BLaER1 (cell line): ENCODE results near the gene FCHO1.

ENCODE experiments used
- H3K27ac ChIP-seq: shearing (Covaris generic); formaldehyde crosslinking; 2 replicates; pipeline ENCODE4 v1.8.1; 2022
- H3K27me3 ChIP-seq: shearing (Covaris generic); formaldehyde crosslinking; 2 replicates; pipeline ENCODE4 v1.8.1; 2022
- H3K36me3 ChIP-seq: shearing (Covaris generic); formaldehyde crosslinking; 2 replicates; pipeline ENCODE4 v1.8.1; 2022
- H3K4me1 ChIP-seq: shearing (Covaris generic); formaldehyde crosslinking; 2 replicates; pipeline ENCODE4 v1.8.1; 2022
- H3K4me2 ChIP-seq: shearing (Covaris generic); formaldehyde crosslinking; 2 replicates; pipeline ENCODE4 v1.8.1; 2022
- H3K4me3 ChIP-seq: shearing (Covaris generic); formaldehyde crosslinking; 2 replicates; pipeline ENCODE4 v1.8.1; 2022
- H3K9ac ChIP-seq: shearing (Covaris generic); formaldehyde crosslinking; 2 replicates; pipeline ENCODE4 v1.8.1; 2022
- H3K9me3 ChIP-seq: shearing (Covaris generic); formaldehyde crosslinking; 2 replicates; pipeline ENCODE4 v1.8.1; 2022
- H4K20me1 ChIP-seq: shearing (Covaris generic); formaldehyde crosslinking; 2 replicates; pipeline ENCODE4 v1.8.1; 2022
- Cebpa-rat ChIP-seq: shearing (Covaris generic); IDR thresholded peaks from 2 replicates; pipeline ENCODE4 v1.8.1; 2022

The FCHO1 gene

GRCh38 chr19:17721111-17721628 lies 30.1 kb upstream of the FCHO1 start:
- Histone ChIP-seq H3K4me1 (peaks cover 70% of the 10 kb centered on the region), H4K20me1 (peaks cover 65% of the 10 kb centered on the region), H3K4me3 (peak overlapping the region; percentile 96), H3K9me3 (no peaks in the 10 kb centered on the region), H3K4me2 (peak overlapping the region; percentile 99), H3K9ac (peak overlapping the region; percentile 93), H3K27ac (peak overlapping the region; percentile 91), H3K27me3 (no peaks in the 10 kb centered on the region), H3K36me3 (peaks cover 35% of the 10 kb centered on the region)
- no peak for TF ChIP-seq Cebpa-rat

GRCh38 chr19:17721821-17722220 lies 29.5 kb upstream of the FCHO1 start:
- H3K9me3 ChIP-seq: no peaks in the 10 kb centered on the region
- H3K27me3 ChIP-seq: no peaks in the 10 kb centered on the region
- peak overlapping the region; percentile 91 for H3K27ac ChIP-seq
- peaks cover 41% of the 10 kb centered on the region for H3K36me3 ChIP-seq
- H3K4me1 ChIP-seq: peaks cover 63% of the 10 kb centered on the region
- no peak for TF ChIP-seq Cebpa-rat
- peaks cover 72% of the 10 kb centered on the region for H4K20me1 ChIP-seq
- peak overlapping the region; percentile 99 for H3K4me2 ChIP-seq
- H3K4me3 ChIP-seq: peak overlapping the region; percentile 96
- peak overlapping the region; percentile 93 for H3K9ac ChIP-seq

- Histone ChIP-seq H3K4me1 (peaks cover 54% of the 10 kb centered on the region), H4K20me1 (peaks cover 81% of the 10 kb centered on the region), H3K27me3 (no peaks in the 10 kb centered on the region), H3K9ac (peak overlapping the region; percentile 93; the same call in 1 of the 2 replicates), H3K9me3 (no peaks in the 10 kb centered on the region), H3K4me3 (no peak overlapping the region), H3K27ac (peak overlapping the region; percentile 91), H3K36me3 (peaks cover 51% of the 10 kb centered on the region), H3K4me2 (peak overlapping the region; percentile 99)
- no peak for TF ChIP-seq Cebpa-rat
Observed at GRCh38 chr19:17722655-17723240, 28.5 kb upstream of the FCHO1 start.

- Histone ChIP-seq H3K9ac (no peak overlapping the region; the same call in 1 of the 2 replicates), H3K36me3 (peaks cover 70% of the 10 kb centered on the region), H3K9me3 (no peaks in the 10 kb centered on the region), H3K4me3 (no peak overlapping the region), H3K4me1 (peaks cover 50% of the 10 kb centered on the region), H3K27ac (peak overlapping the region; percentile 64), H4K20me1 (peaks cover 99% of the 10 kb centered on the region), H3K4me2 (0 out of 2 replicates have a peak overlapping the region, but pooled peaks have one; percentile 99), H3K27me3 (no peaks in the 10 kb centered on the region)
- TF ChIP-seq Cebpa-rat: no peak
Observed at GRCh38 chr19:17724655-17725054, 26.6 kb upstream of the FCHO1 start.

- Histone ChIP-seq H3K36me3 (peaks cover 79% of the 10 kb centered on the region), H3K4me1 (peaks cover 50% of the 10 kb centered on the region), H3K9ac (no peak overlapping the region), H4K20me1 (peaks cover 99% of the 10 kb centered on the region), H3K27ac (no peak overlapping the region), H3K9me3 (no peaks in the 10 kb centered on the region), H3K4me2 (no peak overlapping the region), H3K27me3 (no peaks in the 10 kb centered on the region), H3K4me3 (no peak overlapping the region)
- no peak for TF ChIP-seq Cebpa-rat
Observed at GRCh38 chr19:17725422-17726078, 25.7 kb upstream of the FCHO1 start.

GRCh38 chr19:17726136-17726741 lies 25.0 kb upstream of the FCHO1 start:
- no peak for TF ChIP-seq Cebpa-rat
- Histone ChIP-seq H3K27me3 (no peaks in the 10 kb centered on the region), H3K36me3 (peaks cover 86% of the 10 kb centered on the region), H3K9me3 (peaks cover 2% of the 10 kb centered on the region; the same call in 1 of the 2 replicates), H3K9ac (no peak overlapping the region), H3K27ac (no peak overlapping the region), H3K4me1 (peaks cover 43% of the 10 kb centered on the region), H4K20me1 (peaks cover 99% of the 10 kb centered on the region), H3K4me2 (no peak overlapping the region), H3K4me3 (no peak overlapping the region)

- Histone ChIP-seq H3K27ac (no peak overlapping the region), H3K4me3 (no peak overlapping the region), H3K9me3 (peaks cover 2% of the 10 kb centered on the region; the same call in 1 of the 2 replicates), H3K9ac (no peak overlapping the region), H3K27me3 (no peaks in the 10 kb centered on the region), H3K4me2 (no peak overlapping the region), H3K4me1 (peaks cover 34% of the 10 kb centered on the region), H4K20me1 (peaks cover 99% of the 10 kb centered on the region), H3K36me3 (peaks cover 95% of the 10 kb centered on the region)
- no peak for TF ChIP-seq Cebpa-rat
Observed at GRCh38 chr19:17726964-17727773, 24.1 kb upstream of the FCHO1 start.

GRCh38 chr19:17727843-17728242 lies 23.4 kb upstream of the FCHO1 start:
- Histone ChIP-seq H3K9me3 (peaks cover 2% of the 10 kb centered on the region; the same call in 1 of the 2 replicates), H3K27me3 (no peaks in the 10 kb centered on the region), H3K4me1 (peaks cover 28% of the 10 kb centered on the region), H4K20me1 (peaks cover 100% of the 10 kb centered on the region), H3K27ac (no peak overlapping the region), H3K4me3 (no peak overlapping the region), H3K4me2 (no peak overlapping the region), H3K9ac (no peak overlapping the region), H3K36me3 (peaks cover 100% of the 10 kb centered on the region)
- TF ChIP-seq Cebpa-rat: no peak

- no peak overlapping the region for H3K9ac ChIP-seq
- peaks cover 2% of the 10 kb centered on the region; the same call in 1 of the 2 replicates for H3K9me3 ChIP-seq
- no peak for TF ChIP-seq Cebpa-rat
- H3K4me3 ChIP-seq: no peak overlapping the region
- peaks cover 76% of the 10 kb centered on the region for H4K20me1 ChIP-seq
- H3K4me2 ChIP-seq: no peak overlapping the region
- H3K27ac ChIP-seq: no peak overlapping the region
- peaks cover 26% of the 10 kb centered on the region for H3K4me1 ChIP-seq
- peaks cover 98% of the 10 kb centered on the region for H3K36me3 ChIP-seq
- H3K27me3 ChIP-seq: no peaks in the 10 kb centered on the region
Observed at GRCh38 chr19:17733127-17733526, 18.1 kb upstream of the FCHO1 start.
